GM19438 (cell line): Measurements from ENCODE around the gene OST4.
A peak's percentile ranks its signal among the peaks of the same experiment; 100 is the strongest.
"Not testable (repeated sequence)": the region's sequence is repeated elsewhere in the genome, so short reads cannot be mapped to it uniquely, and the experiment has no call there.

Experiments used
- ATAC-seq: cut with Tn5 transposase; IDR thresholded peaks from one replicate; pipeline ENCODE4 v1.9.1; 2021; ENCODE audit warnings: low read depth; ENCODE audit not compliant: unreplicated experiment

The OST4 gene

DNA sequence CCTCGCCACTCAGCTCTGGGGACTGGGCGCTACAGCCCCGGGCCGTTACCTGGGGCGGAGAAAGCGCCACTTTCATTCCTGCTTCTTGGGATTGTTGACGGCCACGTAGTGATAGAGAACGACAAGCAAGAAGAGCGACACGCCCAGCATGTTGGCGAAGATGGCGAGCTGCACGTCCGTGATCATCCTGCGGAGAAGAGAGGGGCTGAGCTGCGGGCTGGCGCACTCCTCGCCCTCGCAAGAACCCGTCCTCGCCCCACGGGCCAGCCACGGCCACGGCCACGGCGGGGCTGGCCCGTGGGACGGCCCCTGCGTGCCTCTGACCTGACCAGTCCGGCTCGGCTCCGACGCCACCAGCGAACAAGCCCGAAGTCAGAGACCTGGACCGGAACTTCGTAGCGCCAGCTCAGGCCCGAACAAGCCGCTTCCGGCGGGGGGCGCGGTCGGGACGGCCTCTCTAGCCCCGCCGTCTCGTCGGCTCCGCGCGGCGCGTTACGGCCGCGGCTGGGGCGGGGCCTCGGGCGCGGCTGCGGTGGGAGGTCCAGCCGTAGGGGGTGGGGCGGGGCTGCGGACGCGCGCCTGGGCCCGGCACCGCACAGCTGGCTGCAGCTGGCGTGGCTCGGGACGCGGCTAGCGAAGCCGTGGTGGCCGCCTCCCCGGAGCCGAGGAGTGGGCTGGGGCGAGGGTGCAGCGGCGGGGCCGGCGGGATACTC, at the start of gene OST4:
OST4 (minus strand) TSS at position 378 of the 713 bp plus-strand sequence.
- ATAC-seq = peak; percentile 76

DNA sequence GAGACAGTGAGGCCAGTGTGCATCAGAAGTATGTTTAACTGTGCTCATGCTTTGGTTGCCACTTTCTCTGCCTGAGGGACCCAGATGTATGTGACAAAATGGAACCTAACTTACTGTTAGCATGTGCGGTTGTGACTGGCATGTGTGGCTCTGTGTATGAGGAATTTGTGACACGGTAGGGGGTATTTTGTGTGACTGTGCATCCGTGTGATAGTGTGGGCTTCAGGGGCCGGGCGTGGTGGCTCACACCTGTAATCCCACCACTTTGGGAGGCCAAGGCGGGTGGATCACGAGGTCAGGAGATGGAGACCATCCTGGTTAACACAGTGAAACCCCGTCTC, 47.8 kb upstream of the OST4 start:
- not testable (repeated sequence) for ATAC-seq

DNA sequence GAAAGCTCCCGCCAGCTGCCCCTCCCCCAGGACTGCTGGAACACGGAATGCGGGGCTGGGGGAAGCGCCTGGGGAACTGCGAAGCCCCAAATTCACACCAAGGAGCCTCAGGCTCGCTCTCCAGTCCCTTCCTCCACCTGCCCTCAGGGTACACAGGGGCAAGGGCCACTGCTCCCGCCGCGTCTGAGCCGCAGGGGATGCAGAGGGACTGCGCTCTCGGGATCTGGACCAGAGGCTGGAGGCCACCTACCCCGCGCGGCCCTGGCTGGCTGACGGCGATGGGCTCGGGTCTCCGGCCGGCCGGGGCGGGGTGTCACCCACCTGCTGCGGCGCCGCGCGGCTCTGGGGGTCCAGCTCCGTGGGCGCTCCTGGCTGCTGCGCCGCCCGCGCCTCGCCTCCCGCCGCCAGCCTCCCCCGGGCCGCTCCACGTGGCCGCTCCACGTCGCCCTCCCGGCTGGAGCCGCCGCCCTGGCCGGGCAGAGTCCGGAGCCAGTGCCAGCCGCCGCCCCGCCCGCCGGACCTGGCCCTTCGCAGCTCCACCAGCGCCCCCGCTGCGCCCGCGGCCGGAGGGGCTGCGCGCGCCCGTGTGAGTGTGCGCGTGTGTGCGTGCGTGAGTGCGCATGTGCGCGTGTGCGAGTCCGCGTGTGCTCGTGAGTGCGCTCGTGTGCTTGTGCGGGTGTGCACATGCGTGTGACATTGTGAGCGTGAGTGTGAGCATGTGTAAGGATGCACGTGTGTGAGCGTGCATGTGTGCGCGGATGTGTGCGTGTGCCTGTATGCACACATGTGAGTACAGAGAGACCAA, 47.3 kb upstream of the OST4 start, which contains the start of gene CGREF1:
CGREF1 (minus strand) TSS at position 604 of the 805 bp plus-strand sequence. CDS start 14,762 bp downstream, outside the sequence.
- no peak for ATAC-seq

DNA sequence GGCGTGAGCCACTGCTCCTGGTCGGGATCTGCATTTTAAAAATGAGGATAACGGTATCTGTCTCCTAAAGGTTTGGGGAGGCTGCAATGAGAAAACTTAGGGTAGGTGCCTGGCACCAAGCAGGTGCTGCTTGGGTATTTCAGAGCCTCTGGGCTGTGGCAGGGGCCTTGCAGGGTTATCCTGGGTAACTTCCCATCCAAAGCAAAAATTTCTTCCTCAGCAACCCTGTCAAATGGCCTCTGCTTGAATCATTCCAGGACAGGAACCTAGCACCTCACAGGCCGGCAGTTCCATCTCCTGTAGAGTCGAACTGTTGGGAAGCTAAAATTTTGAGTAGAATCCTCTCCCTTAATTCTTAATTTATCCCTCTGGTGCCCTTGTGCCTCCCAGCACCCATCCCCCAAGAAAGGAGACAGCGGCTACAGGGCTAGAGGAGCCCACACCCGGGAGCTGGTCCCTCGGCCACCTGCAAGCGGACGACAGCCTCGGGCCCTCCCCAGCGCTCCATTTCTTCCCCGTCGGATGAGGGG, 46.6 kb upstream of the OST4 start:
- ATAC-seq = no peak

DNA sequence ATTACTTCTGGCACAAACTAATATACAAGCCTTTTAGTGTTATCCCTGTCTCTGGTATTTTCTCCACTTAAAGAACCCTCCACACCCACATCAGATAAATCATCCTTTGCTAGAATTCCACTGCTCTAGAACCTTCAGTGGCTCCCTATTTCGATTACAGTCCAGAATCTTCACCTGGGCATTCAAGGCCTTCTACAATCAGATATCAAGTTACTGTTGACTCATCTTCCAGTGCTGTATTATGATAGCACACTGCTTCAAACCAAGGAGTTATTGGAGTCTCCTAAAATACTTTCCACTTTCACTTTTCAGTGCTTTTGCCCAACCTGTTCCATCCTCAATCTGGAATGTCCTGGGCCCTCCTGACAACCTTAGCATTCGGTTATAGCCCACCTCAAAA, 44.1 kb upstream of the OST4 start:
- no peak for ATAC-seq

DNA sequence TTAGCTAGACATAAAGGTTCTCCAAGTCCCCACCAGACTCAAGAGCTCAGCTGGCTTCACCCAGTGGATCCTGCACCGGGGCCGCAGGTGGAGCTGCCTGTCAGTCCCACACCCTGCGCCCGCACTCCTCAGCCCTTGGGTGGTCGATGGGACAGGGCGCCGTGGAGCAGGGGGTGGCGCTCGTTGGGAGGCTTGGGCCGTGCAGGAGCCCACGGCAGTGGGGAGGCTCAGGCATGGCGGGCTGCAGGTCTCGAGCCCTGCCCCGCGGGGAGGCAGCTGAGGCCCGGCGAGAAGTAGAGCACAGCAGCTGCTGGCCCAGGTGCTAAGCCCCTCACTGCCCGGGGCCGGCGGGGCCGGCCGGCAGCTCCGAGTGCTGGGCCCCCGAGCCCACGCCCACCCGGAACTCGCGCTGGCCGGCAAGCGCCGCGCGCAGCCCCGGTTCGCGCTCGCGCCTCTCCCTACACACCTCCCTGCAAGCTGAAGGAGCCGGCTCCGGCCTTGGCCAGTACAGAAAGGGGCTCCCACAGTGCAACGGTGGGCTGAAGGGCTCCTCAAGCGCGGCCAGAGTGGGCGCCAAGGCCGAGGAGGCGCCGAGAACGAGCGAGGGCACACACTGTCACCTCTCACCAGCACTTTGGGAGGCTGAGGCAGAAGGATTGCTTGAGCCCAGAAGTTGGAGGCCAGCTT, 40.1 kb upstream of the OST4 start:
- ATAC-seq = not testable (repeated sequence)

DNA sequence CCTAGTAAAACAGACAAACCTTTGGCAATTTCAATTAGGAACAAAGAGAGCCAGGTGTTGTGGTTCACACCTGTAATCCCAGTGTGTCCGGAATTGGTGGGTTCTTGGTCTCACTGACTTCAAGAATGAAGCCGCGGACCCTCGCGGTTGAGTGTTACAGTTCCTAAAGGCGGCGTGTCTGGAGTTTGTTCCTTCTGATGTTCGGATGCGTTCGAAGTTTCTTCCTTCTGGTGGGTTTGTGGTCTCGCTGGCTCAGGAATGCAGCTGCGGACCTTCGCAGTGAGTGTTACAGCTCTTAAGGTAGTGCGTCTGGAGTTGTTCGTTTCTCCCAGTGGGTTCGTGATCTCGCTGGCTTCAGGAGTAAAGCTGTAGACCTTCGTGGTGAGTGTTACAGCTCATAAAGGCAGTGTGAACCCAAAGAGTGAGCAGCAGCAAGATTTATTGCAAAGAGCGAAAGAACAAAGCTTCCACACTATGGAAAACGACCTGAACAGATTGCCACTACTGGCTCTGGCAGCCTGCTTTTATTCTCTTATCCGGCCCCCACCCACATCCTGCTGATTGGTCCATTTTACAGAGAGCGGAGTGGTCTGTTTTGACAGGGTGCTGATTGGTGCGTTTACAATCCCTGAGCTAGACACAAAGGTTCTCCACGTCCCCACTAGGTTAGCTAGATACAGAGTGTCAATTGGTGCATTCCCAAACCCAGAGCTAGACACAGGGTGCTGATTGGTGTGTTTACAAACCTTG, 39.3 kb upstream of the OST4 start:
- not testable (repeated sequence) for ATAC-seq

DNA sequence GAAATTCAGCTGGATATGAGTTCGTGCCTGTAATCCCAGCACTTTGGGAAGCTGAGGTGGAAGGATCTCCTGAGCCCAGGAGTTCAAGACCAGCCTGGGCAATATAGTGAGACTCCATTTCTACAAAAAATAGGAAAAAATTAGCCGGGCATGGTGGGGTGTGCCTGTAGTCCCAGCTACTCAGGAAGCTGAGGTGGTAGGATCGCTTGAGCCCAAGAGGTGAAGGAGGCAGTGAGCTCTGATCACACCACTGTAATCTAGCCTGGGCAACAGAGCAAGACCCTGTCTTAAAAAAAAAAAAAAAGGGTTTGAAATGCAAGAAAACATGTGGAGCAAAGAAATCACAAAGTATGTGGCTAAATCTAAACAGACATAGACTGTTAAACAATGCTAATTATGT, 37.6 kb upstream of the OST4 start:
- no peak for ATAC-seq

DNA sequence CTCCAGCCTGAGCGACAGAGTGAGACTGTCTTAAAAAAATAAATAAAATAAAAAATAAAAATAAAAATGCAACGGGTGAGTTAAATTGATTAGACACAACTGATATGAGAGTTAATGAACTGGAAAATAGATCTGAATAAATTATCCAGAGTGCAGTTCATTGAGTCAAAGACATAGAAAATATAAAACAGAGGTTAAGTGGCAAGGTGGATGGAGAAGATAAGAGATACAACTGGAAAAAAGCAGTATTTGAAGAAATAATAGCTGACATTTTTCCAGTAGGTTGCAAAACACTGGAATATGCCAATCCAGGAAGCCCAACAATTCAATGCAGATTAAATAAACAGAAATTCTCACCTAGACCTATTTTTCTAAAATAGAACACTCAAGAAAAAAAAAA, 36.8 kb upstream of the OST4 start:
- ATAC-seq = no peak

DNA sequence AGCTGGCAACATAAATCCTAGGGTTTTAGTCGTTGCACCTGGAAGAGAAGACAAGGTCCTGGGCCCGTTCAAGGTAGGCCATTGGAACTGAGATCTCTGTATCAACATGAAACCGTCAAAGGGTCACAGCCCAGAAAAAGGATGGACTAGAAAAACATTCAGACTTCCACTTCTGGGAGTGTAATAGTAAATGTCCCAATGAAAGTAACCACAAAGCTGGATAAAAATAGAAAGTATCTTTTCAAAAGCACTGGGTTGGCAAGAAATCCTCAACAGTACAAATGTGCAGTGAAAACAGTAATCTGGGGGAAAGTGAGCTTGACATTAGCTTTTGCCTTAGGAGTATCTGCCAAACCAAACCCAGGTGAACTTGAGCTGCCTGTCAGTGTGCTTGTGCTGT, 34.5 kb upstream of the OST4 start:
- ATAC-seq = no peak

DNA sequence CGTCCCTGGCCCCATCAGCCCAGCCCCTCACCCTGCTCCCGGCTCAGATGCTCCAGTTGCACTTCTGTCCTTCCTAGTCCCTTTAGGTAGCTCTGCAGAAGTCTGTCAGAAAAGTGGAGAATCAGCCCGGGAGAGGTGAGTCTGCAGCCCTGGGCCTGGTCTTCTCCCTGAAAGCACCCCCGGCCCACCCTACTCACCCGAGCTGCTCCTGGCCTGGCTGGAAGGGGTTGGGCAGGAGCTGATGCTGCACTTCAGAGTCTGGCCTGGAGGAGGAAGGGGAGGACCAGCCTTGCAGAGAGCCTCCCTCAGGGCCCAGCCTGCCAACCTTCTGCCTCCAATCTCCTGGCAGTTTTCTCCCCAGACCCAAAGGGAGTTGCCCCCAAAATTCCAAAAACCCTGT, 30.9 kb upstream of the OST4 start:
- ATAC-seq = no peak

DNA sequence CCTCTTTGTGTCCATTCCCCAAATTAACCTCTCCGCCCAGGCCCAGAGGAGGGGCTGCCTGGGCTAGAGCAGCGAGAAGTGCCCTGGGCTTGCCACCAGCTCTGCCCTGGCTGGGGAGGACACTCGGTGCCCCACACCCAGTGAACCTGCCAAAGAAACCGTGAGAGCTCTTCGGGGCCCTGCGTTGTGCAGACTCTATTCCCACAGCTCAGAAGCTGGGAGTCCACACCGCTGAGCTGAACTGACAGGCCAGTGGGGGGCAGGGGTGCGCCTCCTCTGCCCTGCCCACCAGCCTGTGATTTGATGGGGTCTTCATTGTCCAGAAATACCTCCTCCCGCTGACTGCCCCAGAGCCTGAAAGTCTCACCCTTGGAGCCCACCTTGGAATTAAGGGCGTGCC, 28.6 kb upstream of the OST4 start:
- ATAC-seq = no peak

DNA sequence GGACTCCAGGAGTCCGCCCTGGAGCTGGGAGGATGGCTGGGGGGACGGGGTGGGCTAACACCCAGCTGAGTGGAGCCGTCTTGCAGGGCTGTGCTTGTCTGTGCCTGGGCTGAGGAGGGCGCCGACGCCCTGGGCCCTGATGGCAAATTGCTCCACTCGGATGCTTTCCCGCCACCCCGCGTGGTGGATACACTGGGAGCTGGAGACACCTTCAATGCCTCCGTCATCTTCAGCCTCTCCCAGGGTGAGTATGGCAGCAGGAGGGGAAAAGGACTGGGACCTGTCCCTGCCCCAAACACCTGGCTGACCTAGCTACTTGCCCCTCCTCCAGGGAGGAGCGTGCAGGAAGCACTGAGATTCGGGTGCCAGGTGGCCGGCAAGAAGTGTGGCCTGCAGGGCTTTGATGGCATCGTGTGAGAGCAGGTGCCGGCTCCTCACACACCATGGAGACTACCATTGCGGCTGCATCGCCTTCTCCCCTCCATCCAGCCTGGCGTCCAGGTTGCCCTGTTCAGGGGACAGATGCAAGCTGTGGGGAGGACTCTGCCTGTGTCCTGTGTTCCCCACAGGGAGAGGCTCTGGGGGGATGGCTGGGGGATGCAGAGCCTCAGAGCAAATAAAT, 28.0 kb upstream of the OST4 start:
- no peak for ATAC-seq

DNA sequence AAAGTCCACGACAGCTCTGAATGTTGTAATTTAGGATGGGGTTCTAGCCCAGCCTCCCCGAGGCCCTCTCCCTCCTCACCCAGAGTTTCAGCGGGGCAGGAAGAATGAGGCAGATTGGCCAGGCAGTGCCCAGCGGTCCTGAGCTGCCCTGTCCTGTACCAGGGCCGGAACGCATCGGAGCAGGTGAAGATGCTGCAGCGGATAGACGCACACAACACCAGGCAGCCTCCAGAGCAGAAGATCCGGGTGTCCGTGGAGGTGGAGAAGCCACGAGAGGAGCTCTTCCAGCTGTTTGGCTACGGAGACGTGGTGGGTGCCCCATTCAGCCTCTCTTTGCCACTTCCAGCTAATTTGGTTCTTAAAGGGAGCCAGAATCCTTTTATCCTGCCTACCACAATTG, 25.9 kb upstream of the OST4 start:
- ATAC-seq = no peak

DNA sequence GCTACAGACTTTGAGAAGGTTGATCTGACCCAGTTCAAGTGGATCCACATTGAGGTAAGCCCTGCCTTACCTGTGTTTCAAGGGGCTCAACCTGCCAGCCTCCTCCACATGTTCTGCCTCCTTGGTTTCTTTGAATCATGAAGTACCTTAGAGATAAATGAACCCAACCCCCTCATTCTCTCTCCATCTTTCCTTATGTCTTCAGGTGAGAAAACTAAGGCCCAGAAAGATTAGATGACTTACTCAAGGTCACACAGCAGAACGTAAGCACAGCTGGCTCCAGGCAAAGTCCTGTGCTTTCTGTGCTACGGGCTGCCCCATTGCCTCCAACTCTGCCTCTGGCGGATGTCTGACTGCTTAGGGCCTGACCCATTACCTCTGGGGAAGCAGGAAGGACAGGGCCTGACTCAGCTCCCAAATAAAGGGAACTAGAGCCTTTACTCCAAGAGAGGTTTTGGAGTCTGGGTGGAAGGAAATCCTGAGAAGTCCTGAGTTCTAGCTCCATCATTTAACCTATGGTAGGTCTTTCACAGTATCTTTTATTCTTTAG, 25.4 kb upstream of the OST4 start:
- no peak for ATAC-seq

DNA sequence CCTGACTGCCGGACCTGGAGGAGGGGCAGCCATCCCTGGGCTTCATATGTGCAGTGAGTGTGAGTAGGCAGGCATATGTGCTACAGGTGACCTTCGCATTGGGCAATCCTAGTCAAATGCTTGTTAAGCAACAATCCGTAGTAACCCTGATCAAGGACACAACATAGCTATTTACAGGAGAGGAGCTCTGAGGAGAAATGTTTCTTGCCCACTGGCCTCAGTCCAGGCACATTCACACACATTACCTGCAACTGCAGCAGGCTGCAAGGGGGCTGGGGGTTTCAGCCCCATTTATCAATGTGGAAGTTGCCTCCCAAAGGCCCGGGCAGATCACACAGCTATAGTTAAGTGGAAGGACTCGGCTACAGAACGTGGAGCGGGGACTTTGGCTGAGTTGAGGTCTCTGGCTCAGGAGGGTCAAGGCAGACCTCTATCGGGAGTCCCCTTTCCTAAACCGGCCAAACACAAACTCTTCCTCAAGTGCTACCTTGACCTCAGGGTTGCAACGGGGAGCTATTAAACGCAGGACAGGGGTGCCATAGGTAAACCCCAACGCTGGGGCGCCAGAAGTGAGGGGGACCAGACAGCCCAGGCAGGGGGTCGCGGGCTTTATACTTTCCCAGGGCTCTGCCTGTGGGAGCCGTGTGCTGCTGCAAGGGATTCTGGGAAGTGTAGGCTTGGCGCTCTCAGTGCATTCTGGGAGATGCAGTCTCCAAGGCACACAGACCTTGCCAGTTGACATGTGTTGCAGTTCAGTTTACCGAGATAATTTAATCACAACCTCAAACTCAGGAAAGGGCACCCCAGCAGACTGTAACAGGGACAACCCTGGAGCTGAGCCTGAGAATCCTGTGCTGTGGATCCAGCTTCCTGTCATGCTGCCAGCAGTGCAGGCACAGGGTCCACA, 24.5 kb upstream of the OST4 start:
- ATAC-seq = no peak

DNA sequence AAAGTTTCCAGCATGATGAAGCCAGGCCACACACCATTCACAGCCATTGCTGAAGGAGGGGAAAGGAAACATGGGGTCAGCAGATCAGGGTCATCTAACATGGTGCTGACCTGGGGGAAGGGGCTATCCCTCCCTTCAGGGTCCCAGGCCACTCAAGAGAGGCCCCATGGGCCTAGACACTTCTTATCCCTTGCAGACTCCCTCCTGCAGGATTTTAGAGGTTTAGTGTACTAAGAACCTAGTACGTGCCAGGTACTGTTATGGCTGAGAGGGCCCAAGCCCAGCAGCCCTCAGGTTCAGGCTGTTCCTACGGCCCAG, 23.9 kb upstream of the OST4 start:
- ATAC-seq = no peak

DNA sequence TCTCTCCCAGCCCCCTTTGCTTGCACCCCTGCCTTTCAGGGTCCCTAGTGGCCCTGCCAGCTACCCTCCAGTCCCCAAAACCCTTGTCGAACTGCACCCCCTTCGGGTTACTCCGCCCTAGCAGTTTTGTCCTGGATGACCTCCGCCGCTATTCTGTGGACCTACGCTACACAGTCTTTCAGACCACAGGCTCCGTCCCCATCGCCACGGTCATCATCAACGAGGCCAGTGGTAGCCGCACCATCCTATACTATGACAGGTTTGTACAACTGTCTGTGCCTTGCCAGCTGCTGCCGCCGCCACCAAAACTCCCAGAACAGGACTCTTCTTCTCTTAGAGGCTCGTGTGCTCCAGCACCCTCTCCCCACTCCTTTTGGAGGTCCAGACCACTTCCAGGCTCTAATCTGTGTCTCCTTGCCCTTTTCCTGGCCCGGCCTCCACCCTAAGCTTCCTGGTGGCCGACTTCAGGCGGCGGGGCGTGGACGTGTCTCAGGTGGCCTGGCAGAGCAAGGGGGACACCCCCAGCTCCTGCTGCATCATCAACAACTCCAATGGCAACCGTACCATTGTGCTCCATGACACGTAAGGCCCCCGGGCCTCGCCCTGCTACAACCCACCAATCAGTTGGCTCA, 23.0 kb upstream of the OST4 start:
- ATAC-seq = no peak
